Measurements from ENCODE around the gene CDK19.
"Not testable (repeated sequence)": the region's sequence is repeated elsewhere in the genome, so short reads cannot be mapped to it uniquely, and the experiment has no call there.

CDK19 gene

GRCh38 chr6:110592765-110593164 lies 222.5 kb downstream of the CDK19 start:
- no peak for FAIRE-seq

GRCh38 chr6:110590821-110591351 lies 224.4 kb downstream of the CDK19 start:
- FAIRE-seq (no peak), DNase-seq (ENCODE audit: insufficient read length, low spot score) (no peak)
- no peak for TF ChIP-seq CTCF (IDR thresholded peaks at IDR 0.05; ENCODE audit: insufficient read depth, missing control alignments)

More at GRCh38 chr6:110592765-110593164, 222.5 kb downstream of the CDK19 start:
- no peak for DNase-seq (ENCODE audit: insufficient read length, low spot score)
- TF ChIP-seq CTCF (IDR thresholded peaks at IDR 0.05; ENCODE audit: insufficient read depth, missing control alignments): no peak

- DNase-seq (ENCODE audit: insufficient read length, low spot score) (no peak), FAIRE-seq (no peak)
- no peak for TF ChIP-seq CTCF (IDR thresholded peaks at IDR 0.05; ENCODE audit: insufficient read depth, missing control alignments)
Measured at GRCh38 chr6:110589865-110590513, 225.3 kb downstream of the CDK19 start.

- no peak for FAIRE-seq
- no peak for DNase-seq (ENCODE audit: insufficient read length, low spot score)
- no peak for TF ChIP-seq CTCF (IDR thresholded peaks at IDR 0.05; ENCODE audit: insufficient read depth, missing control alignments)
Measured at GRCh38 chr6:110587328-110587727, 227.9 kb downstream of the CDK19 start.

GRCh38 chr6:110581679-110582078 lies 233.6 kb downstream of the CDK19 start:
- DNase-seq (ENCODE audit: insufficient read length, low spot score) (no peak), FAIRE-seq (no peak)
- TF ChIP-seq CTCF (IDR thresholded peaks at IDR 0.05; ENCODE audit: insufficient read depth, missing control alignments): no peak

GRCh38 chr6:110577596-110578167 lies 237.6 kb downstream of the CDK19 start:
- not testable (repeated sequence) for FAIRE-seq; DNase-seq (ENCODE audit: insufficient read length, low spot score)

- no peak for TF ChIP-seq CTCF (IDR thresholded peaks at IDR 0.05; ENCODE audit: insufficient read depth, missing control alignments)
- DNase-seq (ENCODE audit: insufficient read length, low spot score) (no peak), FAIRE-seq (no peak)
Measured at GRCh38 chr6:110575925-110576463, 239.3 kb downstream of the CDK19 start.
